GM12878 (cell line): Measurements from ENCODE around the gene WEE2. TPM values are rescaled to one million over a fixed set of nuclear protein-coding genes. Genes with fewer than 3 reads are reported as not detected.

ENCODE experiments used
- ATAC-seq: fragments of 200-7000 bp; cut with Tn5 transposase; 3 replicates; pipeline ENCODE4 v1.9.1; 2020; ENCODE audit warnings: mild to moderate bottlenecking, moderate library complexity
- BruUV-seq: library from RNA; stranded (reverse); fragments of 400-500 nt; replicated peaks from 2 replicates; lab custom pipeline; 2021; lab: Mats Ljungman, UMichigan
- CTCF ChIA-PET: fragments of 300-600 bp; sonication (Branson Sonifier 250); formaldehyde crosslinking; extraction: SDS; loops from one replicate; lab custom pipeline; 2021; ENCODE audit warnings: inconsistent platforms; lab: Yijun Ruan, JAX
- POLR2A ChIA-PET: fragments of 350-600 bp; formaldehyde crosslinking; extraction: SDS; loops from one replicate; lab custom pipeline; 2021; ENCODE audit warnings: inconsistent platforms; lab: Charles Lee
- RAD21 ChIA-PET: fragments of 300-600 bp; sonication (Branson Sonifier 250); formaldehyde crosslinking; loops from one replicate; lab custom pipeline; 2023; ENCODE audit warnings: antibody characterized with exemption; ENCODE audit not compliant: unreplicated experiment; lab: Charles Lee
- SMC1A ChIA-PET: fragments of 300-600 bp; sonication (Branson Sonifier 250); formaldehyde crosslinking; loops from one replicate; lab custom pipeline; 2023; ENCODE audit not compliant: unreplicated experiment, uncharacterized antibody; lab: Charles Lee
- DNase-seq: peaks from one replicate; pipeline ENCODE4 v3.0.0-alpha.2; 2011; ENCODE audit warnings: low read depth, low spot score
- FAIRE-seq: peaks from 3 replicates; lab custom pipeline; 2011; peaks lifted over from hg19 to GRCh38; lab: Jason Lieb, UNC
- H2AFZ ChIP-seq: 2 replicates; pipeline ENCODE4 v1.6.0; 2011; ENCODE audit warnings: low read depth, low read length, control low read depth; ENCODE audit not compliant: control insufficient read depth
- H3K27ac ChIP-seq: 2 replicates; pipeline ENCODE4 v1.5.1; 2011; ENCODE audit warnings: control low read depth; ENCODE audit not compliant: control insufficient read depth, insufficient read depth
- H3K27me3 ChIP-seq, 2 experiments: replicated peaks in 1 of 2; 2 replicates each; pipeline versions ENCODE4 v1.6.0 to v1.6.1; 2011; ENCODE audit warnings: low read length in 1 of 2; ENCODE audit not compliant: control insufficient read depth in 2 of 2, insufficient read depth in 2 of 2
- H3K36me3 ChIP-seq, 2 experiments: 2 replicates each; pipeline ENCODE4 v1.5.1; 2011; ENCODE audit warnings: low read length in 1 of 2; ENCODE audit not compliant: control insufficient read depth in 2 of 2, insufficient read depth in 2 of 2
- H3K4me1 ChIP-seq: 2 replicates; pipeline ENCODE4 v1.6.1; 2011; ENCODE audit warnings: mild to moderate bottlenecking, low read length, moderate library complexity, mixed read lengths; ENCODE audit not compliant: control insufficient read depth, insufficient read depth
- H3K4me2 ChIP-seq: 2 replicates; pipeline ENCODE4 v1.6.0; 2011; ENCODE audit warnings: control low read depth; ENCODE audit not compliant: control insufficient read depth, insufficient read depth
- H3K4me3 ChIP-seq: fragments of 200-600 bp; sonication (generic); 2 replicates; pipeline ENCODE4 v1.5.1; 2016
- H3K79me2 ChIP-seq: 2 replicates; pipeline ENCODE4 v1.6.0; 2011; ENCODE audit warnings: low read length; ENCODE audit not compliant: control insufficient read depth, insufficient read depth
- H3K9ac ChIP-seq: 2 replicates; pipeline ENCODE4 v1.8.0; 2011; ENCODE audit warnings: low read length, control low read depth, mixed read lengths; ENCODE audit not compliant: control insufficient read depth, insufficient read depth
- H3K9me3 ChIP-seq: replicated peaks from 3 replicates; pipeline ENCODE4 v1.5.1; 2011; ENCODE audit warnings: mild to moderate bottlenecking, low read length; ENCODE audit not compliant: control insufficient read depth, insufficient read depth
- H4K20me1 ChIP-seq: 2 replicates; pipeline ENCODE4 v1.6.0; 2011; ENCODE audit not compliant: control insufficient read depth, insufficient read depth
- CBFB ChIP-seq: IDR thresholded peaks from 2 replicates; pipeline ENCODE4 v1.6.1; 2016; ENCODE audit warnings: antibody characterized with exemption, low read depth
- GABPA ChIP-seq: IDR thresholded peaks from 2 replicates; pipeline ENCODE4 v1.6.1; 2014; ENCODE audit warnings: antibody characterized with exemption, low read depth, mild to moderate bottlenecking, inconsistent platforms
- HDAC2 ChIP-seq: fragments of 200-600 bp; sonication (generic); IDR thresholded peaks from 2 replicates; pipeline ENCODE4 v1.6.1; 2017
- PML ChIP-seq: IDR thresholded peaks from 2 replicates; pipeline ENCODE4 v1.6.1; 2012; ENCODE audit warnings: low read length, inconsistent platforms
- RAD21 ChIP-seq: IDR thresholded peaks from 2 replicates; pipeline ENCODE4 v1.6.1; 2011; ENCODE audit warnings: mild to moderate bottlenecking, low read depth, low read length, moderate library complexity; ENCODE audit not compliant: insufficient read depth
- RUNX3 ChIP-seq: IDR thresholded peaks from 2 replicates; pipeline ENCODE4 v1.6.1; 2012; ENCODE audit warnings: low read length, inconsistent platforms
- TAF1 ChIP-seq: IDR thresholded peaks from 2 replicates; pipeline ENCODE4 v1.6.1; 2011; ENCODE audit warnings: mild to moderate bottlenecking, low read depth, low read length, borderline replicate concordance
- WGBS: methylation state at CpG from one replicate; pipeline ENCODE4 v1.1.6; 2016; ENCODE audit warnings: low lambda C conversion rate; ENCODE audit not compliant: insufficient replicate concordance, insufficient coverage; ENCODE audit errors: missing lambda C conversion rate; 5-methylcytosine and 5-hydroxymethylcytosine counted together
- in situ Hi-C: fragments of 300-500 bp; cut with MboI; formaldehyde crosslinking; loops from 9 replicates; pipeline ENCODE4 v1.14.3; 2018; ENCODE audit warnings: mixed read lengths
- intact Hi-C: fragments of 100-400 bp; cut with micrococcal nuclease; formaldehyde crosslinking; loops from one replicate; pipeline ENCODE4 v1.14.2; 2022; ENCODE audit not compliant: unreplicated experiment
- polyA plus RNA-seq, 11 experiments: library from polyadenylated mRNA; depleted of rRNA in 4 of 11; unstranded in 6 of 11; stranded (reverse) in 5 of 11; fragments of >200 nt; fragmentation: Nextera tagmentation in 4 of 11; fragmentation: Illumina TruSeq in 1 of 11; extraction: Ambion mirVana in 4 of 11; extraction: Trizol in 1 of 11; gene quantifications; 1 replicate in 1 of 11; 2 replicates in 10 of 11; pipeline versions ENCODE4 v1.2.1 to v1.2.3, GENCODE V29; 2011 to 2016; ENCODE audit warnings: inconsistent platforms in 2 of 11, missing spikeins in 2 of 11, low read depth in 1 of 11
- total RNA-seq, 4 experiments: library from RNA; depleted of rRNA in 3 of 4; stranded (reverse); fragments of >200 nt in 3 of 4; fragmentation: Illumina TruSeq in 1 of 4; extraction: Trizol in 1 of 4; gene quantifications; 2 replicates each; pipeline versions ENCODE4 v1.2.1 to v1.2.3, GENCODE V29; 2013 to 2021

WEE2 gene
- total and polyA plus RNA-seq, 10 of the 15 experiments (the other 5 are each of a cell fraction or from before 2014, with no cell fraction given) = 0.02 to 0.03 (median 0.03) TPM; not detected in 7

- peak overlapping the region; percentile 84 for H2AFZ ChIP-seq
- SMC1A ChIA-PET = interaction anchor here (0.8 to 3.5 kb wide), 10 partner anchors 10 to 187 kb away, joined by 3 to 35 read pairs (median 6); partner anchors contain the start of gene AGK
- H3K27ac ChIP-seq = peak overlapping the region; percentile 64
- peak overlapping the region; percentile 95 for H3K9ac ChIP-seq
- FAIRE-seq = no peak
- H3K79me2 ChIP-seq = peaks cover 38% of the 10 kb centered on the region
- ATAC-seq = no peak
- TF ChIP-seq HDAC2 = no peak
- TF ChIP-seq RUNX3 = peak; percentile 23; the same call in 1 of the 2 replicates
- TF ChIP-seq CBFB = no peak
- 0 out of 2 replicates have a peak, but pooled peaks have one; percentile 3 for TF ChIP-seq GABPA
- 0 out of 2 replicates have a peak, but pooled peaks have one; percentile 8 for TF ChIP-seq TAF1
- TF ChIP-seq PML = no peak
- no peak for TF ChIP-seq RAD21
- no peak for DNase-seq
- intact Hi-C loops (loop anchor here (5.0 kb wide), 1 partner anchor 185 kb away; the partner anchor contains the start of gene AGK), in situ Hi-C loops (loop anchor here (10.0 kb wide), 1 partner anchor 722 kb away; the partner anchor contains the start of gene MRPS33)
- RAD21 ChIA-PET = interaction anchor here (0.9 to 2.3 kb wide), 6 partner anchors 36 to 722 kb away, joined by 3 to 33 read pairs (median 6); partner anchors contain the start of genes DENND11 and MRPS33
- BruUV-seq = TSS peak; percentile 84
- peaks cover 4% of the 10 kb centered on the region; the same call in 1 of the 2 replicates for H3K4me1 ChIP-seq
- CTCF ChIA-PET = interaction anchor here (0.7 to 5.7 kb wide), 24 partner anchors 9 to 723 kb away, joined by 3 to 121 read pairs (median 5); partner anchors contain the start of genes AGK, DENND11, MRPS33 and WEE2
- H3K36me3 ChIP-seq = peaks cover 0 to 9% of the 10 kb centered on the region in 2 experiments; a peak in 1 of 4 replicates
- H3K27me3 ChIP-seq = no peaks in the 10 kb centered on the region; a peak in 1 of 4 replicates
- H4K20me1 ChIP-seq = no peaks in the 10 kb centered on the region
- POLR2A ChIA-PET = interaction anchor here (0.7 to 1.4 kb wide), 5 partner anchors 25 to 83 kb away, joined by 3 to 8 read pairs (median 4); partner anchors contain the start of gene DENND11
- peak overlapping the region; percentile 85 for H3K4me3 ChIP-seq
- peak overlapping the region; percentile 93 for H3K4me2 ChIP-seq
- no peaks in the 10 kb centered on the region for H3K9me3 ChIP-seq
- 44% methylated on average over 11 of the region's 11 CpGs for WGBS
Measured at GRCh38 chr7:141737118-141737835, 29.1 kb downstream of the WEE2 start.
